OCI-LY3 (cell line): ENCODE results near the gene CGB3.
"Not testable (repeated sequence)": the region's sequence is repeated elsewhere in the genome, so short reads cannot be mapped to it uniquely, and the experiment has no call there.

Source experiments
- H2AFZ ChIP-seq: fragments of 200-600, 300-600 bp; shearing (Covaris generic); 2 replicates; pipeline ENCODE4 v1.6.0; 2014; ENCODE audit warnings: antibody characterized with exemption, low read depth, low read length
- H3K27ac ChIP-seq: fragments of 200-600, 300-600 bp; sonication (generic); 2 replicates; pipeline ENCODE4 v1.5.1; 2014; ENCODE audit warnings: mild to moderate bottlenecking, low read length, moderate library complexity, mixed read lengths
- H3K27me3 ChIP-seq: fragments of 200-600, 300-600 bp; sonication (generic); 2 replicates; pipeline ENCODE4 v1.6.1; 2014; ENCODE audit warnings: low read depth, low read length, mixed read lengths
- H3K36me3 ChIP-seq: fragments of 200-600, 300-600 bp; sonication (generic); replicated peaks from 2 replicates; pipeline ENCODE3; 2014; ENCODE audit warnings: low read depth, low read length, mixed read lengths
- H3K4me1 ChIP-seq: fragments of 300-600, 200-600 bp; sonication (generic); 2 replicates; pipeline ENCODE4 v1.6.1; 2014; ENCODE audit warnings: low read length, mixed read lengths
- H3K4me2 ChIP-seq: fragments of 200-600, 300-600 bp; sonication (generic); 2 replicates; pipeline ENCODE4 v1.6.1; 2014; ENCODE audit warnings: low read length, mixed read lengths
- H3K4me3 ChIP-seq: fragments of 300-600, 200-600 bp; sonication (generic); 2 replicates; pipeline ENCODE4 v1.5.1; 2014; ENCODE audit warnings: antibody characterized with exemption, mild to moderate bottlenecking, low read length, moderate library complexity
- H3K79me2 ChIP-seq: fragments of 300-600, 200-600 bp; shearing (Covaris generic); 2 replicates; pipeline ENCODE4 v1.6.1; 2014; ENCODE audit warnings: mild to moderate bottlenecking, low read length, mixed read lengths
- H3K9ac ChIP-seq: fragments of 300-600, 200-600 bp; shearing (Covaris generic); 2 replicates; pipeline ENCODE4 v1.6.0; 2014; ENCODE audit warnings: mild to moderate bottlenecking, low read length, moderate library complexity
- H3K9me3 ChIP-seq: fragments of 200-600, 300-600 bp; shearing (Covaris generic); 2 replicates; pipeline ENCODE4 v1.6.1; 2014; ENCODE audit warnings: low read length, mixed read lengths; ENCODE audit not compliant: insufficient read depth
- H4K20me1 ChIP-seq: fragments of 200-600, 300-600 bp; sonication (generic); 2 replicates; pipeline ENCODE4 v1.6.1; 2016; ENCODE audit warnings: low read length, mixed read lengths; ENCODE audit not compliant: insufficient read depth
- EZH2phosphoT487 ChIP-seq: fragments of 200-600 bp; shearing (Covaris generic); IDR thresholded peaks from 2 replicates; pipeline ENCODE4 v1.6.1; 2018; ENCODE audit warnings: antibody characterized with exemption, mixed run types, low read depth
- TF ChIP-seq, protein P1 (sequence below): fragments of 200-600, 300-600 bp; sonication (generic); IDR thresholded peaks from 2 replicates; pipeline ENCODE4 v1.5.1; 2014; ENCODE audit warnings: antibody characterized with exemption, low read length, low read depth

Gene CGB3

DNA sequence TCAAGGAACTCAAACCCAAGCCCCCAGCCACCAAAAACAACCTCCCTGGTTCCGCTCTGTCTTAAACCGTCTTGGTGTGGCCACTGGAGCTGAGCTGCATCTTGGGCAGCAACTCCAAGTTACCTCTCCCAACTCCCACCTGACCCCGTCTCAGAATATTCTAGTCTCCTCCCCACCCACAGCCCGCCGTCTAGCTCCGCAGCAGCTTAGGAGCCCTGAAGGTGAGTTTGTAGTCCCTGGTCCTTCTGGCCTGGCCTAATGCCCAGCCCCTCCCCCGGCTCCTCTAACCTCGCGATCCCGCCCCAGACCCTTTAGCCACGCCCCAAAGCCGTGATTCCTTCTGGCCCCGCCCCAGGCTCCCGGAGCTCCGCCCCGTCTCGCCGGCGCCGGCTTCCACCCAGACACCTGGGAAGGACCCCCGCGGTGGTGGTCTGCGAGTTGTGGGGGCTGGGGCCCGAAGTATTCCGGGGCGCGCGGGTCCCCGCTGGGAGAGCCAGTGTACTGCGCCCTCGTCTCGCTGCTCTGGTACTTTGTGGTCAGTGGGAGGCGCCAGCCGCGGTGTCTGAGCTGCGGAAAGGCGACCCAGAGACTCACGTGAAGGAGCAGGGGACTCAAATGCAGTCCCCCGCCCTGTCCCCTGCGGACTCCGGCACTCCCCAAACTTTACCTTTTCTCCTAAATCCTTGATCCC is 4.7 kb downstream of the CGB3 start:
- no peak overlapping the region for H2AFZ ChIP-seq
- H3K4me3 ChIP-seq: no peak overlapping the region
- H3K4me1 ChIP-seq: peaks cover 10% of the 10 kb centered on the region

DNA sequence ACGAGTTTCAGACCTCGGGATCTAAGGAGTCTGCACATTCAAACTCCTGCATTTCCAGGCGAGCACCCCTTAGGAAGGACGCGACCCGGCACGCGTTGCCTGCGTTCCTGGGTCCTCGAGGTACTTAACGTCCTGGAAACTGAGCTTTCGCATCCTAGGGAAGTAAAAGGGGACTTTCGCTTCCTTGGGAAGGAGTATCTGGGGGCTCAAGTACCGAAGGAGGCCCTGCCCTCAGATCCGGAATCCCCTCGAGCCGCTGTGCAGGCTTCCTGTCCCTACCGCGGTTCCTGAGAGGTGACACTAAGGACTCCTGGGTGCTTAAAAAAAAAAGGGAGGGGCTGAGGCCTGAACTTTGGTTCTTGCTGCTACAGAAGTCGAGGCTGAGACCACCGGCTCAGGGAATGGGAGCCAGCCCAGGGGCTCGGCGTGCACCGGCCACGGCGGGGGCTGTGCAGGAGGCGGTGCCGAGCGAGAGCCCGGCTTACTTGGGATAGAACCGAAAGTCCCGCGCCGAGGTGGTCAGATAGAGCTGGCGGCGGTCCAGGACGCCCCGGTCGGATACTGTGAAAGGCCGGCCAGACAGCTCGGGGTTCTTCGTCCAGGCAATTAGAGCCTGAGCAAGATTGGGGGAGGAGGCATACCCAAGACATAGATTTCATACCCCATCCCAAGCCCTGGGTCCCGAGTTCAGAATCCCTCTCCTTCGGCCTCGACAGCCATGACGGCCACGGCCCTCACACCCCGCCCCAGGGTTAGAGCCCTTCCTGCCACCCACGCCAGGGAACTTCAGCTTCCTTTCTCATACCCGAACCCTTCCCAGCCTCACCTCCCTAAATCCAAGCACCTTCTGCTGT is 5.5 kb downstream of the CGB3 start:
- not testable (repeated sequence) for H4K20me1 ChIP-seq, H3K27ac ChIP-seq, H3K9ac ChIP-seq, H3K79me2 ChIP-seq, H3K27me3 ChIP-seq, H3K9me3 ChIP-seq, H2AFZ ChIP-seq, H3K4me2 ChIP-seq, H3K4me3 ChIP-seq
- Histone ChIP-seq H3K4me1 (peaks cover 10% of the 10 kb centered on the region), H3K36me3 (peaks cover 18% of the 10 kb centered on the region)

More for the DNA sequence above, 4.7 kb downstream of the CGB3 start:
- Histone ChIP-seq H3K36me3 (peaks cover 14% of the 10 kb centered on the region), H3K27ac (no peak overlapping the region), H3K4me2 (no peak overlapping the region), H4K20me1 (no peaks in the 10 kb centered on the region), H3K79me2 (no peaks in the 10 kb centered on the region), H3K27me3 (no peaks in the 10 kb centered on the region), H3K9ac (no peak overlapping the region), H3K9me3 (no peaks in the 10 kb centered on the region)
- TF ChIP-seq, protein P1, sequence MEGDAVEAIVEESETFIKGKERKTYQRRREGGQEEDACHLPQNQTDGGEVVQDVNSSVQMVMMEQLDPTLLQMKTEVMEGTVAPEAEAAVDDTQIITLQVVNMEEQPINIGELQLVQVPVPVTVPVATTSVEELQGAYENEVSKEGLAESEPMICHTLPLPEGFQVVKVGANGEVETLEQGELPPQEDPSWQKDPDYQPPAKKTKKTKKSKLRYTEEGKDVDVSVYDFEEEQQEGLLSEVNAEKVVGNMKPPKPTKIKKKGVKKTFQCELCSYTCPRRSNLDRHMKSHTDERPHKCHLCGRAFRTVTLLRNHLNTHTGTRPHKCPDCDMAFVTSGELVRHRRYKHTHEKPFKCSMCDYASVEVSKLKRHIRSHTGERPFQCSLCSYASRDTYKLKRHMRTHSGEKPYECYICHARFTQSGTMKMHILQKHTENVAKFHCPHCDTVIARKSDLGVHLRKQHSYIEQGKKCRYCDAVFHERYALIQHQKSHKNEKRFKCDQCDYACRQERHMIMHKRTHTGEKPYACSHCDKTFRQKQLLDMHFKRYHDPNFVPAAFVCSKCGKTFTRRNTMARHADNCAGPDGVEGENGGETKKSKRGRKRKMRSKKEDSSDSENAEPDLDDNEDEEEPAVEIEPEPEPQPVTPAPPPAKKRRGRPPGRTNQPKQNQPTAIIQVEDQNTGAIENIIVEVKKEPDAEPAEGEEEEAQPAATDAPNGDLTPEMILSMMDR: no peak
- TF ChIP-seq EZH2phosphoT487: no peak

- no peak overlapping the region for H3K9ac ChIP-seq
- no peaks in the 10 kb centered on the region for H4K20me1 ChIP-seq
- no peak overlapping the region for H3K27ac ChIP-seq
- no peak for TF ChIP-seq EZH2phosphoT487
- TF ChIP-seq, protein P1: no peak
- no peaks in the 10 kb centered on the region for H3K9me3 ChIP-seq
- no peaks in the 10 kb centered on the region for H3K27me3 ChIP-seq
- H3K79me2 ChIP-seq: no peaks in the 10 kb centered on the region
- H3K4me2 ChIP-seq: peak overlapping the region; percentile 20; the same call in 1 of the 2 replicates
- peaks cover 10% of the 10 kb centered on the region for H3K4me1 ChIP-seq
- H3K4me3 ChIP-seq: no peak overlapping the region
- peaks cover 18% of the 10 kb centered on the region for H3K36me3 ChIP-seq
- no peak overlapping the region for H2AFZ ChIP-seq
Observed at GRCh38 chr19:49017666-49018351, 6.3 kb downstream of the CGB3 start.

DNA sequence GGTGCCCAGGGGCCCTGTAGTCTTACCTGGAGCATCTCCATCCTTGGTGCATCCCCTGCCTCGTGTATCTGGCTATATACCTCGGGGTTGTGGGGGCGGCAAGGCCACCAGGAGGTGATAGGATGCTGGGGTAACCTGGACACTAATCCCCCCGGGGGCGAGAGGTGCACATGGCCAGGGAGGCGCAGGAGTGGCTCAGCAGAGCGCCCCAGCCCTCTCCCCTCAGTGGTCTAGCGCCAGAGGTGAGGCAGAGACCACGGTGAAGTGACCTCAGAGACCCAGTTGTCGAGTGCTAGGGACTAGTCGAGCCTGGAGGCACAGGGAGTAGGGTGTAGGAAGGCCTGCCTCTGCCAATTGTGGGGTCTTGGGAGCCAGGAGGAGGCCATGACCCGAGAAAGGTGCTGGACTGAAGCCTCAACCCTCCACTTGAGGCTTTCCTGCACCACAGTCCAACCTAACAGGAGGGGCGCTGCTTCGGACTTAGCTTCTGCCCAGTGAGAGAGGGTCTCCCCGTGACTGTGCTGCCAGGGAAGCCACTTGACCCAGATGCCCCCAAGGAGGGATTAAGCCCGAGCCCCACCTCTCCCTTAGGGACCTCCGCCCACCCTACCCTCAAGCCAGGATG is 7.0 kb downstream of the CGB3 start, which contains the start of gene LHB:
TSS of gene LHB (minus strand) at position 51 of the 625 bp plus-strand sequence. CDS start at position 41, 10 bp downstream.
- Histone ChIP-seq H3K4me2 (peak within 1 kb of the TSS; percentile 20; the same call in 1 of the 2 replicates), H2AFZ (no peak within 1 kb of the TSS), H3K27ac (no peak within 1 kb of the TSS), H3K79me2 (no peaks in the 10 kb centered on the region), H3K9ac (no peak within 1 kb of the TSS), H3K36me3 (peaks cover 21% of the 10 kb centered on the region), H4K20me1 (no peaks in the 10 kb centered on the region), H3K9me3 (no peaks in the 10 kb centered on the region), H3K4me3 (no peak within 1 kb of the TSS), H3K27me3 (no peaks in the 10 kb centered on the region), H3K4me1 (peaks cover 10% of the 10 kb centered on the region)
- TF ChIP-seq, protein P1: no peak
